ENCODE results near the gene MED27. TPM values are rescaled to one million over a fixed set of nuclear protein-coding genes. Genes with fewer than 3 reads are reported as not detected.

Gene MED27
- total and polyA plus RNA-seq, 5 donors from 2014 or later = 28.7 to 58.5 (median 45.9) TPM

- Mint-ChIP-seq H3K4me3 (peak overlapping the region in 1 of 4 donors; percentile 19), H3K36me3 (no peaks in the 10 kb centered on the region), H3K27ac (no peak overlapping the region), H3K27me3 (peaks cover 4% of the 10 kb centered on the region), H3K9me3 (peaks cover 0 to 14% (median 2%) of the 10 kb centered on the region in 7 donors), H3K4me1 (peaks cover 7 to 40% (median 13%) of the 10 kb centered on the region in 4 donors)
- Histone ChIP-seq H3K36me3 (ENCODE audit: control insufficient read depth, insufficient read depth, low read length) (no peaks in the 10 kb centered on the region), H3K27me3 (ENCODE audit: control insufficient read depth, insufficient read depth, low read length) (no peaks in the 10 kb centered on the region), H3K4me3 (ENCODE audit: low read depth, low read length) (no peak overlapping the region), H3K9me3 (ENCODE audit: control insufficient read depth in 2 of 2, low read length in 2 of 2) (peaks cover 4 to 15% of the 10 kb centered on the region in 2 experiments), H3K4me1 (ENCODE audit: control insufficient read depth, insufficient read depth, low read length, poor library complexity, severe bottlenecking) (peaks cover 24% of the 10 kb centered on the region), H3K27ac (ENCODE audit: insufficient read depth, low read length, poor library complexity, severe bottlenecking) (no peak overlapping the region)
- no peak for ATAC-seq (ENCODE audit: low read depth in 2 of 2)
- DNase-seq = no peak
These were observed 244.3 kb downstream of the MED27 start for GRCh38 chr9:131835151-131835910.

GRCh38 chr9:131834721-131835120 is 244.9 kb downstream of the MED27 start:
- ATAC-seq (ENCODE audit: low read depth in 2 of 2) (no peak), DNase-seq (no peak)
- Mint-ChIP-seq H3K9me3 (peaks cover 0 to 14% (median 2%) of the 10 kb centered on the region in 7 donors), H3K27ac (no peak overlapping the region), H3K27me3 (peaks cover 4% of the 10 kb centered on the region), H3K4me1 (peaks cover 3 to 34% (median 10%) of the 10 kb centered on the region in 4 donors), H3K36me3 (no peaks in the 10 kb centered on the region), H3K4me3 (peak overlapping the region in 2 of 4 donors; percentile 15 to 19)
- Histone ChIP-seq H3K27ac (ENCODE audit: insufficient read depth, low read length, poor library complexity, severe bottlenecking) (no peak overlapping the region), H3K36me3 (ENCODE audit: control insufficient read depth, insufficient read depth, low read length) (no peaks in the 10 kb centered on the region), H3K9me3 (ENCODE audit: control insufficient read depth in 2 of 2, low read length in 2 of 2) (peaks cover 4 to 15% of the 10 kb centered on the region in 2 experiments), H3K4me3 (ENCODE audit: low read depth, low read length) (no peak overlapping the region), H3K4me1 (ENCODE audit: control insufficient read depth, insufficient read depth, low read length, poor library complexity, severe bottlenecking) (peaks cover 19% of the 10 kb centered on the region), H3K27me3 (ENCODE audit: control insufficient read depth, insufficient read depth, low read length) (no peaks in the 10 kb centered on the region)

- Histone ChIP-seq H3K9me3 (ENCODE audit: control insufficient read depth in 2 of 2, low read length in 2 of 2) (peaks cover 4 to 15% of the 10 kb centered on the region in 2 experiments), H3K4me1 (ENCODE audit: control insufficient read depth, insufficient read depth, low read length, poor library complexity, severe bottlenecking) (peaks cover 11% of the 10 kb centered on the region), H3K27ac (ENCODE audit: insufficient read depth, low read length, poor library complexity, severe bottlenecking) (no peak overlapping the region), H3K27me3 (ENCODE audit: control insufficient read depth, insufficient read depth, low read length) (no peaks in the 10 kb centered on the region), H3K36me3 (ENCODE audit: control insufficient read depth, insufficient read depth, low read length) (no peaks in the 10 kb centered on the region), H3K4me3 (ENCODE audit: low read depth, low read length) (no peak overlapping the region)
- Mint-ChIP-seq H3K9me3 (peaks cover 0 to 14% (median 2%) of the 10 kb centered on the region in 7 donors), H3K27ac (peak overlapping the region in 1 of 3 donors; percentile 20), H3K4me1 (peaks cover 0 to 26% (median 6%) of the 10 kb centered on the region in 4 donors), H3K27me3 (no peaks in the 10 kb centered on the region), H3K4me3 (no peak overlapping the region), H3K36me3 (no peaks in the 10 kb centered on the region)
- DNase-seq = no peak
- no peak for ATAC-seq (ENCODE audit: low read depth in 2 of 2)
These were observed 245.8 kb downstream of the MED27 start for GRCh38 chr9:131833906-131834305.

DNA sequence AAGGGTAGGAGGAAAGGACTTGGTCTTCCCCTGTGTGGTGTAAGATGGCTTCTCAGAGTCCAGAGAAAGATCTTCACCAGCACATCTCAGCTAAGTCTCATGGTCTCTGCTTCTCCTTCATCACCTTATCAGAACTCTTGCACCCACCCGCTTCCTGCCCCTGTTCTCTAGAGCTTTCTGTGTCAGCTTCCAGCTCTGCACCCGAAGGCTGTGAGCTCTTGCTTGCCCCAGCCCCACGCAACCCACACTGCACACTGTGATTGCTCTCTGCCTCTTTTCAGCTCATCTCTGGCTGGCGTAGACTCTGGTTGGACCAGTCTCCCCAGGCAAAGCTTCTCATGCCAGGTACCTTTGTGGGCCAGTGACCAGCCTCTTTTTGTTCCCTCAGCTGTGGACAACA is 246.6 kb downstream of the MED27 start:
- Histone ChIP-seq H3K27me3 (ENCODE audit: control insufficient read depth, insufficient read depth, low read length) (no peaks in the 10 kb centered on the region), H3K27ac (ENCODE audit: insufficient read depth, low read length, poor library complexity, severe bottlenecking) (peak overlapping the region; percentile 34), H3K36me3 (ENCODE audit: control insufficient read depth, insufficient read depth, low read length) (no peaks in the 10 kb centered on the region), H3K9me3 (ENCODE audit: control insufficient read depth in 2 of 2, low read length in 2 of 2) (peaks cover 4 to 15% of the 10 kb centered on the region in 2 experiments), H3K4me3 (ENCODE audit: low read depth, low read length) (peak overlapping the region; percentile 7), H3K4me1 (ENCODE audit: control insufficient read depth, insufficient read depth, low read length, poor library complexity, severe bottlenecking) (peaks cover 5% of the 10 kb centered on the region)
- H3K4me3 Mint-ChIP-seq = no peak overlapping the region
- DNase-seq (peak in 1 of 3 donors; percentile 13), ATAC-seq (ENCODE audit: low read depth in 2 of 2) (peak; percentile 22 to 47)
- H3K27ac Mint-ChIP-seq = peak overlapping the region; percentile 17 to 34 (median 27)
- no peaks in the 10 kb centered on the region for H3K27me3 Mint-ChIP-seq
- no peaks in the 10 kb centered on the region for H3K36me3 Mint-ChIP-seq
- H3K9me3 Mint-ChIP-seq = peaks cover 0 to 14% (median 2%) of the 10 kb centered on the region in 7 donors
- H3K4me1 Mint-ChIP-seq = peaks cover 0 to 22% (median 6%) of the 10 kb centered on the region in 4 donors

GRCh38 chr9:131831380-131832165 is 248.1 kb downstream of the MED27 start:
- Mint-ChIP-seq H3K4me3 (no peak overlapping the region), H3K4me1 (peaks cover 0 to 19% (median 7%) of the 10 kb centered on the region in 4 donors), H3K36me3 (no peaks in the 10 kb centered on the region), H3K27me3 (no peaks in the 10 kb centered on the region), H3K9me3 (peaks cover 0 to 14% (median 2%) of the 10 kb centered on the region in 7 donors), H3K27ac (no peak overlapping the region)
- Histone ChIP-seq H3K27me3 (ENCODE audit: control insufficient read depth, insufficient read depth, low read length) (no peaks in the 10 kb centered on the region), H3K4me3 (ENCODE audit: low read depth, low read length) (no peak overlapping the region), H3K27ac (ENCODE audit: insufficient read depth, low read length, poor library complexity, severe bottlenecking) (no peak overlapping the region), H3K9me3 (ENCODE audit: control insufficient read depth in 2 of 2, low read length in 2 of 2) (peaks cover 4 to 15% of the 10 kb centered on the region in 2 experiments), H3K36me3 (ENCODE audit: control insufficient read depth, insufficient read depth, low read length) (no peaks in the 10 kb centered on the region), H3K4me1 (ENCODE audit: control insufficient read depth, insufficient read depth, low read length, poor library complexity, severe bottlenecking) (peaks cover 5% of the 10 kb centered on the region)
- DNase-seq = no peak
- no peak for ATAC-seq (ENCODE audit: low read depth in 2 of 2)

GRCh38 chr9:131827821-131828369 is 251.8 kb downstream of the MED27 start:
- DNase-seq (no peak), ATAC-seq (ENCODE audit: low read depth in 2 of 2) (no peak)
- H3K4me3 ChIP-seq (ENCODE audit: low read depth, low read length) = no peak overlapping the region
- no peaks in the 10 kb centered on the region for H3K27me3 Mint-ChIP-seq
- no peaks in the 10 kb centered on the region for H3K27me3 ChIP-seq (ENCODE audit: control insufficient read depth, insufficient read depth, low read length)
- H3K36me3 Mint-ChIP-seq = peaks cover 3% of the 10 kb centered on the region
- H3K4me3 Mint-ChIP-seq = no peak overlapping the region
- H3K27ac Mint-ChIP-seq = no peak overlapping the region
- H3K9me3 ChIP-seq (ENCODE audit: control insufficient read depth in 2 of 2, low read length in 2 of 2) = no peaks in the 10 kb centered on the region
- H3K4me1 Mint-ChIP-seq = peaks cover 0 to 8% (median 5%) of the 10 kb centered on the region in 4 donors
- no peaks in the 10 kb centered on the region for H3K36me3 ChIP-seq (ENCODE audit: control insufficient read depth, insufficient read depth, low read length)
- no peak overlapping the region for H3K27ac ChIP-seq (ENCODE audit: insufficient read depth, low read length, poor library complexity, severe bottlenecking)
- peaks cover 5% of the 10 kb centered on the region for H3K4me1 ChIP-seq (ENCODE audit: control insufficient read depth, insufficient read depth, low read length, poor library complexity, severe bottlenecking)
- peaks cover 0 to 2% (median 0%) of the 10 kb centered on the region in 7 donors for H3K9me3 Mint-ChIP-seq

DNA sequence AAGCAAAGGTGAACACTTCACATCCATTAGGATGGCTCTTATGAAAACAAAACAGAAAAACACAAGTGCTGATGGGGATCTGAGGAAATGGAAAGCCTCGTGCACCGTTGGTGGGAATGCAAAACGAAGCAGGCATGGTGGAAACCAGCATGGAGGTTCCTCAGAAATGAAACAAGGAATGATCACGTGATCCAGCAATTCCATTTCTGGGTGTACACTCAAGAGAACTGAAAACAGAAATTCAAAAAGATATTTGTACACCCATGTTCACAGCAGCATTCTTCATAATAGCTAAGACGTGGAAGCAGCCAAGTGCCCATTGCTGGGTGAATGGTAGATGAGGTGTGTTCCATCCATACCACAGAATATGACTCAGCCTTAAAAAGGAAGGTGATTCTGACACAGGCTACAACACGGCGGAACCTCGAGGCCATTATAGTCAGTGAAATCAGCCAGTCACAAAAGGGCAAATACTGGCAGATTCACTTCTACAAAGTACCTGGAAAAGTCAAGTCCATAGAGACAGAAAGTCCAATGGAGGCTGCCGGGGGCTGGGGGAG is 252.6 kb downstream of the MED27 start:
- Mint-ChIP-seq H3K4me3 (no peak overlapping the region), H3K4me1 (peaks cover 0 to 2% (median 0%) of the 10 kb centered on the region in 4 donors), H3K9me3 (no peaks in the 10 kb centered on the region), H3K36me3 (peaks cover 3% of the 10 kb centered on the region), H3K27me3 (no peaks in the 10 kb centered on the region), H3K27ac (peak overlapping the region in 2 of 3 donors; percentile 18 to 25)
- Histone ChIP-seq H3K4me1 (ENCODE audit: control insufficient read depth, insufficient read depth, low read length, poor library complexity, severe bottlenecking) (no peaks in the 10 kb centered on the region), H3K27ac (ENCODE audit: insufficient read depth, low read length, poor library complexity, severe bottlenecking) (no peak overlapping the region), H3K27me3 (ENCODE audit: control insufficient read depth, insufficient read depth, low read length) (no peaks in the 10 kb centered on the region), H3K4me3 (ENCODE audit: low read depth, low read length) (no peak overlapping the region), H3K9me3 (ENCODE audit: control insufficient read depth in 2 of 2, low read length in 2 of 2) (no peaks in the 10 kb centered on the region), H3K36me3 (ENCODE audit: control insufficient read depth, insufficient read depth, low read length) (no peaks in the 10 kb centered on the region)
- DNase-seq (no peak), ATAC-seq (ENCODE audit: low read depth in 2 of 2) (no peak)

All from CD4-positive, CD25-positive, alpha-beta regulatory T cell (primary cell).